Hepatocyte (in vitro differentiated cells): Measurements from ENCODE around the gene GPC3. TPM values are rescaled to one million over a fixed set of nuclear protein-coding genes. Genes with fewer than 3 reads are reported as not detected.

Source experiments
- DNase-seq: peaks from one replicate; pipeline ENCODE4 v3.0.0-alpha.2; 2016; ENCODE audit warnings: low spot score
- H2AFZ ChIP-seq: fragments of 200-600 bp; sonication (generic); 2 replicates; pipeline ENCODE4 v1.6.0; 2016; ENCODE audit warnings: antibody characterized with exemption, mild to moderate bottlenecking
- H3K27ac ChIP-seq: fragments of 200-600 bp; sonication (generic); 2 replicates; pipeline ENCODE4 v1.5.1; 2016; ENCODE audit warnings: mild to moderate bottlenecking
- H3K27me3 ChIP-seq: fragments of 200-600 bp; sonication (generic); 2 replicates; pipeline ENCODE4 v1.6.1; 2016
- H3K36me3 ChIP-seq: fragments of 200-600 bp; sonication (generic); replicated peaks from 2 replicates; pipeline ENCODE4 v1.5.1; 2016; ENCODE audit warnings: low read depth; ENCODE audit not compliant: insufficient read depth
- H3K4me1 ChIP-seq: fragments of 200-600 bp; sonication (generic); 2 replicates; pipeline ENCODE4 v1.5.1; 2016; ENCODE audit warnings: mild to moderate bottlenecking, moderate library complexity; ENCODE audit not compliant: insufficient read depth
- H3K4me2 ChIP-seq: fragments of 200-600 bp; sonication (generic); 2 replicates; pipeline ENCODE4 v1.6.0; 2016
- H3K4me3 ChIP-seq: fragments of 200-600 bp; sonication (generic); 2 replicates; pipeline ENCODE4 v1.5.1; 2016; ENCODE audit warnings: mild to moderate bottlenecking
- H3K79me2 ChIP-seq: fragments of 200-600 bp; sonication (generic); 2 replicates; pipeline ENCODE4 v1.6.0; 2017; ENCODE audit warnings: mild to moderate bottlenecking
- H3K9me2 ChIP-seq: fragments of 200-600 bp; sonication (generic); replicated peaks from 2 replicates; pipeline ENCODE4 v1.6.0; 2017; ENCODE audit warnings: mild to moderate bottlenecking; ENCODE audit not compliant: insufficient read depth
- H3K9me3 ChIP-seq: fragments of 200-600 bp; sonication (generic); 2 replicates; pipeline ENCODE4 v1.5.1; 2016; ENCODE audit warnings: low read depth, mild to moderate bottlenecking
- H4K20me1 ChIP-seq: fragments of 200-600 bp; sonication (generic); 2 replicates; pipeline ENCODE4 v1.6.0; 2016; ENCODE audit warnings: mild to moderate bottlenecking; ENCODE audit not compliant: insufficient read depth, poor library complexity, severe bottlenecking
- CTCF ChIP-seq: fragments of 200-600 bp; sonication (generic); IDR thresholded peaks from 2 replicates; pipeline ENCODE4 v1.5.1; 2016; ENCODE audit warnings: antibody characterized with exemption, mild to moderate bottlenecking; ENCODE audit not compliant: poor library complexity
- EZH2 ChIP-seq: fragments of 200-600 bp; sonication (generic); IDR thresholded peaks from 2 replicates; pipeline ENCODE4 v1.6.1; 2016; ENCODE audit warnings: antibody characterized with exemption, mild to moderate bottlenecking, borderline replicate concordance
- EZH2phosphoT487 ChIP-seq: fragments of 200-600 bp; sonication (generic); IDR thresholded peaks from one replicate; pipeline ENCODE4 v1.6.1; 2018; ENCODE audit warnings: antibody characterized with exemption, mild to moderate bottlenecking, low read depth, moderate library complexity; ENCODE audit not compliant: unreplicated experiment, severe bottlenecking
- WGBS: methylation state at CpG from one replicate; pipeline ENCODE4 v1.1.6; 2016; ENCODE audit warnings: low lambda C conversion rate; ENCODE audit errors: missing lambda C conversion rate; 5-methylcytosine and 5-hydroxymethylcytosine counted together
- polyA plus RNA-seq: library from polyadenylated mRNA; unstranded; fragments of >200 nt; fragmentation: Nextera tagmentation; extraction: Ambion mirVana; gene quantifications from 2 replicates; pipeline ENCODE4 v1.2.1, GENCODE V29; 2016
- total RNA-seq: library from RNA; depleted of rRNA; stranded (reverse); fragments of >200 nt; gene quantifications from 2 replicates; pipeline ENCODE4 v1.2.3, GENCODE V29; 2014

Gene GPC3
- total and polyA plus RNA-seq, 2 experiments from 2014 or later = 789 to 860 TPM

GRCh38 chrX:134025986-134026545 lies 40.7 kb upstream of the GPC3 start:
- H3K9me2 ChIP-seq = no peaks in the 10 kb centered on the region
- no peak overlapping the region for H2AFZ ChIP-seq
- 70% methylated on average over 5 of the region's 5 CpGs for WGBS
- H3K4me3 ChIP-seq = no peak overlapping the region
- H3K4me1 ChIP-seq = no peaks in the 10 kb centered on the region
- no peaks in the 10 kb centered on the region for H3K27me3 ChIP-seq
- peak overlapping the region; percentile 38 for H3K27ac ChIP-seq
- peak overlapping the region; percentile 46 for H3K4me2 ChIP-seq
- H3K9me3 ChIP-seq = no peaks in the 10 kb centered on the region
- H3K79me2 ChIP-seq = no peaks in the 10 kb centered on the region
- TF ChIP-seq EZH2 = no peak
- TF ChIP-seq CTCF = no peak
- no peak for TF ChIP-seq EZH2phosphoT487
- DNase-seq = no peak
- no peaks in the 10 kb centered on the region for H4K20me1 ChIP-seq
- H3K36me3 ChIP-seq = no peaks in the 10 kb centered on the region

- TF ChIP-seq CTCF = no peak
- TF ChIP-seq EZH2phosphoT487 = no peak
- TF ChIP-seq EZH2 = no peak
- Histone ChIP-seq H3K9me2 (no peaks in the 10 kb centered on the region), H3K4me2 (no peak overlapping the region), H3K4me3 (no peak overlapping the region), H3K27ac (peak overlapping the region; percentile 54), H3K9me3 (no peaks in the 10 kb centered on the region), H3K27me3 (no peaks in the 10 kb centered on the region), H2AFZ (no peak overlapping the region), H4K20me1 (no peaks in the 10 kb centered on the region), H3K36me3 (no peaks in the 10 kb centered on the region), H3K4me1 (no peaks in the 10 kb centered on the region), H3K79me2 (no peaks in the 10 kb centered on the region)
- DNase-seq = no peak
These were observed 39.4 kb upstream of the GPC3 start for GRCh38 chrX:134024686-134025377.

- H3K9me3 ChIP-seq = no peaks in the 10 kb centered on the region
- H3K27ac ChIP-seq = peak overlapping the region; percentile 54
These were observed 38.5 kb upstream of the GPC3 start for GRCh38 chrX:134023851-134024281.

More at GRCh38 chrX:134023851-134024281, 38.5 kb upstream of the GPC3 start:
- no peaks in the 10 kb centered on the region for H3K4me1 ChIP-seq
- no peak overlapping the region for H3K4me3 ChIP-seq
- no peak overlapping the region for H2AFZ ChIP-seq
- no peaks in the 10 kb centered on the region for H4K20me1 ChIP-seq
- TF ChIP-seq EZH2 (no peak), CTCF (no peak), EZH2phosphoT487 (no peak)
- no peaks in the 10 kb centered on the region for H3K9me2 ChIP-seq
- no peaks in the 10 kb centered on the region for H3K79me2 ChIP-seq
- no peak overlapping the region for H3K4me2 ChIP-seq
- H3K36me3 ChIP-seq = no peaks in the 10 kb centered on the region
- DNase-seq = peak; percentile 18
- H3K27me3 ChIP-seq = no peaks in the 10 kb centered on the region
- WGBS = 57% methylated on average over 4 of the region's 4 CpGs
